Tongue (tissue), 2 donors: ENCODE data around the gene TIMP2. TPM values are rescaled to one million over a fixed set of nuclear protein-coding genes. Genes with fewer than 3 reads are reported as not detected.

Source experiments
- DNase-seq: peaks from one replicate; pipeline ENCODE4 v3.0.0-alpha.2; 2015
- total RNA-seq: library from RNA; depleted of rRNA; stranded (reverse); fragments of >200 nt; gene quantifications from one replicate; pipeline ENCODE4 v1.2.3, GENCODE V29; 2014

Gene TIMP2
- total RNA-seq, 1 donor from 2014 or later: 93.3 TPM

DNA sequence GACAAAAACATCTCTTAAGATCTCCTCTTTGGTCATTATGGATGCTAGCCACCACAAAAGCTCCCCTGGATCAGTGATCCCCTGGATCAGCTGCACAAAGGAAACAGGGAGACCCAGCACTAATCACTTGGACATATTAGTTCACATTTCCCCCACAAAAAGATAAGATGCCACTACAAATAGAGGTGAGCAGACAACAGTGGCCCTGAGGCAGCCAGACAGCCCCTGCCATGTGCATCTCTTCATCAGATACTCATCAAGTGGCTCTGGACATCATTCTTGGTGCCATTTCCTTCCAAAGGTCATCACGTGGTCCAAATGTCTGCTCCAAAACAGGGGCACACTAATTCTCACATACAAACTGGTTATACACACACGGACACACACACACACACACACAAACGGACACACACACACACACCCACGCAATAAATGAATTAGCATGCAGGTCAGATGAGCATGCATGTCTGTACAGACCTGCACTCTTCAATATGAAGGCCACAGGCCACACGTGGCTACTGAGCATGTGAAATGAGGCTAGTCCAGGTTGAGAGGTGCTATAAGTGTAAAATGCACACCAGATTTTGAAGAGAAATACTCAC is 88.7 kb downstream of the TIMP2 start:
- no peak for DNase-seq

DNA sequence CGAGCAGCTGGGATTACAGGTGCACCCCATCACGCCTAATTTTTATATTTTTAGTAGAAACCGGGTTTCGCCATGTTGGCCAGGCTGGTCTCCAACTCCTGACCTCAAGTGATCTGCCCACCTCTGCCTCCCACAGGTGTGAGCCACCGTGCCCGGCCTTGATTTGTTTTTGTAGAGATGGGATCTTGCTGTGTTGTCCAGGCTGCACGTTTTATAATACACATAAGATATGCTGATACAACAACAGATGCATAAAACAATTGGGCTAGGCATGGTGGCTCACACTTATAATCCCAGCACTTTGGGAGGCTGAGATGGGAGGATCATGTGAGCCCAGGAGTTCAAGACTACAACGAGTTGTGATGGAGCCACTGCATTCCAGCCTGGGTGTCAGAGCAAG is 90.6 kb downstream of the TIMP2 start:
- no peak for DNase-seq

DNA sequence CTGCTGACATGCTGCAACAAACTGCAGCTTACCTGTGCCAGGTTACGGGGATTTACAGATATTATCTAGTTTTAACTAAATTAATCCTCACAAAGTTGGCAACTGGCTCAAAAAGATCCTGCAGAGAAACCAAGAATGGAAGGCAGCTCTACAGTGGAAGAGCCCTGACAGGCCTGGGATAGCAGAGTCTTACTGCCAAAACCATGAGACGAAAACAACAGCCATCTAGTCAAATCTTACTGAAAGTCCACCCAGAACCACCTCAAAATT is 92.7 kb downstream of the TIMP2 start:
- DNase-seq: no peak

DNA sequence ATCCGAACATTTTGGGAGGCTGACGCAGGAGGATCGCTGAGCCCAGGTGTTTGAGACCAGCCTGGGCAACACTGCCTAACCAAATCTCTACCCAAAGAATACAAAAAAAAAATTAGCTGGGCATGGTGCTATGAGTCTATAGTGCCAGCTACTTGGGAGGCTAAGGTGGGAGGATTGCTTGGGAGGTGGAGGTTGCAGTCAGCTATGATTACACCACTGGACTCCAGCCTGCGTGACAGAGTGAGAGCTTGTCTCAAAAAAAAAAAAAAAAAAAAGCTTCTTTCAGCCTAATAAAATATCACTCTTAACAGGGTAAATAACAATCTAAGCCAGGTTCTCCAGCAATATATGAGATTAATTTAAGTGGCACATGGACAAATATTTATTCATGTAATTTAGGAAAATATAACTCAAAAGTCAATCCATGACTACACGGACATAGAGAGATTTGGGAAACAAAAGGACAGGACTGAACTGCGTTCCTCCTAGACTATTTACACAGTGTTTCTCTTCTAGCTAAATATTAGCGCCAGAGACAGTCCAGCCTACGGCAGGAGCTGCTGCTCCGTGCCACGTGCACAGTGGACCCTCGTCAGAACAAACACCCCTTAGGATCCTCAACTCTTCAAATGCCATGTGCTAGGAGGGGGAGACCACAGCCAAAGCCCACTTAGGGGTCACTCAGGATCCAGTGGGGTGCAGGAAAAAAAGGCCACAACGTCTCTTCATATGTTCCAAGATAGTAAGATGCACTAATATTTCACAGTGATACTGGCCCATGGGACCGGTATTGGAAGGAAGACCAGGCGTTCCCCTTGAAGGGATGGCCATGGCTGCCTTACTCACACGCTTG is 93.3 kb downstream of the TIMP2 start:
- DNase-seq: no peak

DNA sequence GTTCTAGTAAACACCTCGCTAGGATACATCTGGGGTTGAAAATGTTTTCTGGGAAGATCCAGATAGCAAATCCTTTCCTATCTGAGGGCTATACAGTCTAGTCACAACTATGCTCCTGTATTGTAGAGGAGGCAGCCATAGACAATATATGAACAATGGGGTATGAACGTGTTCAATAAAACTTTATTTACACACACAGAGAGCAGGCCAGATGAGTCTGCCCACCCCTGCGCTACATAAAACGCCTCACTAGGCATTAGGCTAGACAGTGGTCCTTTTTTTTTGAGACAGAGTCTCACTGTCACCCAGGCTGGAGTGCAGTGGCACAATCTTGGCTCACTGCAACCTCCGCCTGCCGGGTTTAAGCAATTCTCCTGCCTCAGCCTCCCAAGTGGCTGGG is 95.7 kb downstream of the TIMP2 start:
- no peak for DNase-seq

DNA sequence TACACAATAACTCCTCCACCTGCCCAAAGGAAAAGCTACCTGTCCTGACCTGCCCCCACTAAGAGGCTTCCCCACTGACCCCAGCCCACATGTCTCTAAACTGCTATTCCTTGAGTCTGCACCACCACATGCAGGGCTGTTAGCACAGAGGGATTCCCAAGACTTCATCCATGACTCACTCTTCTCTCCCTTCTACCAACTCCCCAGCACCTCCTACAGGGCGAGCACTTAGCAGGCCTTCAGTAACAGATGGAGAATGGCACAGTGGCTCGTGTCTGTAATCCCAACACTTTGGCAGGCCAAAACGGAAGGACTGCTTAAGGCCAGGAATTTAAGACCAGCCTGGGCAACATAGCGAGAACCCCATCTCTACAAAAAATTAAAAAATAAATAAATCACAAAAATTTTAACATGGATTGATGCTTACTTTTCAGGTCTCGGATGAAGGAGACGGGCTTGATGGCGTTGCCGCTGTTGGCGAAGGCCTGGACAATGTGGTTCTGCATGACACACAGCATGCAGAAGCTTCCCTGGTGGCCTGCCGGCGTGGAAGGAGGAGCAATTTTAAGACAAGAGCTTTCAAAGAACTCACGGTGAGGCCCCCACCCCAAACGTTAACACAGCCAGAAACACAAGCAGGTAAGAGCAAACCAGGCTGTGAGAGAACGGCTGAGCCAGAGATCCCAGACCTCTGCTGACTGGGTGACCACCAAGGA is 96.6 kb downstream of the TIMP2 start:
- no peak for DNase-seq

DNA sequence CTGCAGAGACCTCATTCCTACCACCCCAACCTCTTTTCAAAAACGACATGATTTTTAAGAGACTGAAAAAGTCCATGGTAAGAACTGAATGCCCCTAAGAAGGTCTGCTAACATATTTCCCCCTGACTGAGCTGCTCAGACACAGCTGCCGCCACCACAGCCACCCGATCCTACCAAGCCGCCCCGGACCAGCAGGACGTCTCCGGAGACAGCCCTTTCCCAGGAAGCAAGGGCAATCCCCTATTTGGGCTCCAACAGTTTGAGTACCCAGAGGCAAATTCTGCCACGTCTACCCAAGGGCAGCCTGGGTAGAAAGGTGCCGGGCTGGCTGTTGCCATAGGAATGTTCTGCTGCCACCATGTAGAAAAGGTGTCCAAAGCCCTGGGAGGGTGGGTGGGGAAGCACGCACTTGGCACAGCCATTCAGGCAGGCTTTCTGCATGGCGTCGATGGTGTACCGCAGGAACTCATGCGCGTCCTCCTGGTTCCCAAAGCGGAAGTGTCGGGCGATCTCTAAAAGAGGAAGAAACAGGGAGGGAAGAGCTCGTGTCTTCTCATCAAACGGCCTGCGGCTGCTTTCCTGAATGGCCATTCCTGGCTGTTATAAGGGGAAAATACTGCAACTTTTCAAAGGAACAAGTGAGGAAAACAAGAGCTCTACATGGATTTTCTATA is 98.2 kb downstream of the TIMP2 start:
- no peak for DNase-seq

DNA sequence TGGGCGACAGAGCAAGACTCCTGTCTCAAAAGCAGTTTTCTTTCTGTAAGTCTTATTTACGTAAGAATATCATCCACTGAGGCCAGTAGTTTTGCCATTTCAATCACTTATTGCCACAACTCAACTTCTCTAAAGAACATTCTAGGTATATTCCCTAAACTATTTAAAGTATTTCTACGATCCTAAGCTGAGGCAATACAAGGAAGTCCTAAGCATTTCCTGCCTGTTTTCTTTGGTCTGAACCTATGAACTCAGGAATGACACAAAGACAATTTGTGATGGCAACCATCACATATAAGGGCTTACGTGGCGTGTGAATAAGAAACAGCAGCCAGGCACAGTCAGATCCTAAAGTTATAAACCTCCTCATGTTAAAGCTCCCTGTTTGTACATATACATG is 98.8 kb downstream of the TIMP2 start:
- DNase-seq: no peak

DNA sequence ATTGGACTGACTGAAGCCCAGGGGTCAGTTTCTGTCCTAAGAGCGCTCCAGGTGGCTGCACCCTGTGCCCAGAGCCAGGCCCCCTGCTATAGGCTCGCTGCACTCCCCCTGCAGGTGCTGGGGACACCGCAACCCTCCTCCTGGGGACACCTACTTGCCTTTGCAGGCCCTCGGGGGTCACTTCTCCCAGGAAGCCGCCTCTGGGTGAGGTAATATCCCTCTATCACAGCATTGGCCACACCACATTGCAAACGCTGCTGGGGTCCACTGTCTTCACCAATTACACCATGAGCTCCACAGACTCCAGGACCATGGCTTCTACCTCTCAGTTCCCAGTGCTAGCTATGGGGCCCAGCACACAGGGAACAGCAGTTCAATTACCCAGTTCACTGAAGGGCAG is 99.5 kb downstream of the TIMP2 start:
- no peak for DNase-seq

DNA sequence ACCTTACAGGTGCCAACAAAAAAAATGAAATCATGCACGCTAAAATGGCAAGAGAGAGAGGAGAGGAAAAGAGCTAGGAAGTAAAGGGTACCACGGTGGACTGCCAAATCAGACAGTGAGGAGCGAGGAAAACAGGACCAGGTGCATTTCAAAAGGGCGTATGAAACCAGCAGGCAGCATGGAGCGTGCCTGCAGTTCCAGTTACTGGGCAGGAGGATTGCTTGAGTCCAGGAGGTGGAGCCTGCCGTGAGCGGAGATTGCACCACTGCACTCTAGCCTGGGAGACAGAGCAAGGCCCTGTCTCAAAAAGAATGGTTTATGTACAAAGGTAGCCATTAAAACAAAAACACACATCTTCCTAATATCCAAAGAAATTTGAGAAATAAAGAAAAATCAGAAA is 100.9 kb downstream of the TIMP2 start:
- DNase-seq: no peak

DNA sequence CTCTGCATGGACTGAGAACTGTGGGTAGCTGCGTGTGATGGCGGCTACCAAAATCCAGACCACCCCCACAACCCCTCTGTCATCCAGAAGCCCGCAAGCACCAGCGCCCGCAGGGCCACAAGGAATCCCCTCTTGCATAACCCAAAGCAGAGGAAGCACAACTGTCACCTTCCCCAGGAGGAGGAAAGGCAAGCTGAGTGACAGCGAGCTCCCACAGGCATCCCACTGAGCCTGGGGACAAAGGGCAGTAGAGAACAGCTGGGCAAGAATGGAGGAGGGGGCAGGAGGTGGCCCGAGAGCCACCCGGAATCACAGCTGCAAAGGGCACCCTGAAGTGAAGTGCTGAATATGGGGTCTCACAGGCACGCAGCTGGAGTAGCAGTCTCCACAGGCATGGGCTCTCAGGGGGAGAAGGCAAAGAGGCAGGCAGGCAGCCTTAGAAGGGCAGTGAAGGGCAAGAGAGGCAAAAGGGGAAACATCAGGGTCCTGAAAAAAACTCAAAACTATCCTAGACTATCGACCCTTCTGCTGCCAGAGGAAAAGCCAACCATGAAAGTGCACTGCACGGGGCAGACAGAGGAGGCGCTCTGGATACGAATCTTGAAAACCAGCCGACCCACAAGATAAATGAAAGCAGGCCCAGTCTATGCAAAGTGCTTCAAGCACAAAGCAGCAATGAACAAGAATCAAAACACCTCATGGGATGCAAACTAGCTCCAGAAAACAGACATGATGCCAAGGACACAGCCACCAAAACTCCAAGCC is 101.7 kb downstream of the TIMP2 start:
- DNase-seq: no peak

DNA sequence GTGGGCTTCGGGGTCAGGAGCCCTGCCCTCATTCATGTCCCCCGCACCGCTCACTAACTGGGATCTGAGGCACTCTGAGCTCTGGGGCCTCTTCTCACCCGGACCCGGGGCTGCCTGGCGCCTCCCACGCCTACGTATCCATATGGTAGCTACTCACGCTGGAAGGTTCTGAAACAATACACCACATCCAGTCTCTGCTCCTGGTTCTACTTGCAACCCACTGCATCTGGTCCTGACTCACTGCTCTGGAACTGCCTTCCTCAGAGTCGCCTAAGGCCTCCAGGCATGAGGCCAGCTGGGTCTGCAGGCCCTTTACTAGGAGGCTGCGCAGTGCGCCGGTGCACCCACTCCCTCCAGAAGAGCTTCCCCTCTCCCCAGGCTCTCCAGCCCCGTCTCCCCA is 102.6 kb downstream of the TIMP2 start:
- DNase-seq: no peak

DNA sequence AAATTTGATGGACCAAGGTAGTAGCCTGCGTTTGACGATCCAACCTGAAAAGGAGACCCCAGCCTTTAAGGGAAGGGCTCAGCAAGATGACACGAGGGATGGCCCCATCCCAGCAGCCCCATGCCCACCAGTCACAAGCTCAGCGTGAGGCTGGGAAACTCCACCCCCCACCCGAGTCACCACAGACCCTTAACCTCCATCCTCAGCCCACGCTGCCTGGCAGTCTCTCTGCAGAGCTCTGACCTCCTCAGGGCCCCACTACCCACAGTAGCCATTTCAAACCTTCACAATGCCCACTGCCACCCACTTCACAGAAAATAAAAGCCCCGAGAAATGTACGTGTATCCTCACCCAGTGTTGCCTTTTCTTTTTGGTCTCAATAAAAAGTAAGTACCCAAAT is 103.2 kb downstream of the TIMP2 start:
- DNase-seq: no peak

DNA sequence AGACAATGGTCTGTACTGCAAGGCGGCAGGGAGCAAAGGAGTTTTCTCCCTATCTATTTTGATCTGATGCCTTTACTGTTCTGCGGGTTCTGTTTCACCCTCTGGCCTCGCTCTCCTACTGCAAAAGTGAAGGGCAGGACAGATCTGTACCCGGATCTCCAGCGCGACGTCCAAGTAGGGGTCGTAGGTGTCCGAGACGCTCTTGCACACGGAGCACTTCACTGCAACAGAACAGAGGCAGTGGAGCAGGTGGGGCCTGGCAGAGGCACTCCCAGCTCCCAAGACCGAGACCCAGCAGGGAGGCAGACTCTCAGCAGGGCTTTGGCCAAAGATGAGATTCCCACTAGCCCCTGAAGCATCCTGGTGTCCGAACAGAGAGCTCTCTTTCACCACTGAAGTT is 104.3 kb downstream of the TIMP2 start:
- no peak for DNase-seq

DNA sequence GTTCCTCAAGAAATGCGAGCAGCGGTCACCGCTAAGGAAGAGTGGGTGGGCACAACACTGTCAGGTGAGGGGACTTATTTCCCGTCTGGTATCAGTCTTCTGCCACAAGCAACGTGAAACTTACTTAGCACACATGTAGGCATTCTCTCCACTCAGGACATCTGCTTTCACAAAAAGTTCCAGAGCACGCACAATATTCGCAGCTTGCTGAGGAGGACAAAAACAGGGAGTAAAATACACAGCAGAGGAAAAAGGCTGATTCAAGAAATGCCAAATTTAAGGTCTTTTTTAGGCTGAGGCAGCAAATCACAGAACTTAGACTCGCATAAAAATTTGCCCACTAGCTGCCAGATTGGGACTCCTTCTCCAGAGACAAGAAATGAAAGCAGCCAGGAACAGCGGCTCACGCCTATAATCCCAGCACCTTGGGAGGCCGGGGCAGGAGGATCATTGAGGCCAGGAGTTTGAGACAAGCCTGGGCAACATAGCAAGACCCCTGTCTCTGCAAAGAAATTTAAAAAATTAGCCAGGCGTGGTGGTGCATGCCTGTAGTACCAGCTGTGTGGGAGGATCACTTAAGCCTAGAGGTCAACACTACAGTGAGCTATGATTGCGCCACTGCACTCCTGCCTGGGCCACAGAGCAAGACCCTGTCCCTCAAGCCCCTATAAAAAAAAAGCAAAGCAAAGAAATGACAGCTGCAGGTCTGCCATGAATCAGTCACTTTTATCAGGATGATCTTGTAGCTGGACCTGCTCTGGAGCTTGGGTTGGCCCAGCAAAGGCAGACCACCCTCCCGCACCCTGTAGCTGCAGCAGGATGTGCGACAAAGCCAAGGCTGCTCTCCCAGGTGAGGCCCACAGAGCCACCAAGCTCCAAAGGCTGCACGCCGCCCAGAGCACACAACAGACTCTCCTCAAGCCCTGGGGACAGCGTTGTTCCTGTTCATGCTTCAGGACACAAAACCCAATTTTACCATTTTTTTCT is 105.1 kb downstream of the TIMP2 start:
- no peak for DNase-seq

DNA sequence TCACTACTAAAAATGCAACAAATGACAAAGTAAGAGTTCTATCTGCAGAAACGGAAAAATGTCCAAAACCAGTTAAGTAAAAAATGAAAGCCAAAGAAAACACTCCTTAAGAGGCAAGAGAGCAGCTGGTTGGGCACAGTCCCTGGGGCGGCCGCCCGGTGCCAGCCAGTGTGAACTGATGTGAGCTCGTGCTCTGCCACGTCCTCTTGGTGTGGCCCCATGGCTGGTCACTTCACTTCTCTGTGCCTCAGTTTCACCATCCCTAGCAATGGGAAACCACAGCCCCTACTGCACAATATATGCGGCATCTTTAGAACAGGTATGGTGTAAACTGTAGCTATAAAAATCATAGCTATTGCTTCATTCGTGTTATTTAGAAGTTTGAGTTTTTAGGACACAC is 105.8 kb downstream of the TIMP2 start:
- DNase-seq: no peak

DNA sequence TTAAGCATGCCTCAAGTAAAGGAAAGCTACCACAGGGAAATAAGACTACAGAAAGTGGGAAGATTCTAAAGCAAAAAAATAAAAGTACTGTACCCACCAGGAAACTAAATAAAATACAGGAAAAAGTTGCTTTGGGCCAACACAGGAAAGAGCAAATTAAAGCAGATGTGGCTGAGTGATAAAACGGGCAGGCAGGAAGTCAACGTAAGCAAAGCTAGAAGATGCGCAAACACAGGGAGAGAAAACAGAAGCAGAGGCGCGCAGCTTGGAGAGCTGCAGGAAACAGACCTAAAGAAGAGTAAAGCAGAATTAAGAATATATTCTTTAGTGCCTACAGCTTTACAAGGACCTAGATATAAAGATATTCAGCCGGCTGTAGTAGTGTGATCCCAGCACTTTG is 106.3 kb downstream of the TIMP2 start:
- no peak for DNase-seq

DNA sequence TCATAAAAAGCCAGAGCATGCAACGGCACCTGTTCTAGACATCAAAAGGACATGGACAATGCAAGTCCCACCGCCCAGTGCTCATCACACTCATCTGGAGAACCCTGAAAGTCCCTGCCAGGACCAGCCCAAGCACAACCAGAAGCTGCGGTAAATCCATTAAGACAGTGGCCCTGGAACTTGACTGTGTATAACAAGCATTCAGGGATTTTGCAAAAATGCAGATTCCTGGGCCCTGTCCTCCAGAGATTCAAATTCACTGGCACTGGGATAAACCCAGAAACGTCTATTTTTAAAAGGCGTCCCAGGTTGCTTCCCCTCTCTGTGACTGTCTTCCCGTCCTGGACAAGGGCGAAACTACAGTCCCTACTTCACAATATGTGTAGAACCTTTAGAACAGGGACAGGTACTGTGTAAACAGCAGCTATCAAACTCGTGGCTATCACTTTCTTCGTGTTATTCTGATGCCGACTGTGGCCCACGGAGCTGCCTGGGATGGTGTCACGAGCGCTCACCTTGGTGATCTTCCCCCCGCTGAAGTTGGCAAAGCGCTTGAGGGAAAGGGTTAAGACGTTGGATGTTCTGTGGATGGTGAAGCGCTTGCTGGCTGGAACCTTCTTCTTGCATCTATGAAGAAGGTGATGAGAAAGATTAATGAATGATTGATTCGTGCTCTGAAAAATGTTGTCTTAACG is 106.9 kb downstream of the TIMP2 start:
- DNase-seq: no peak

DNA sequence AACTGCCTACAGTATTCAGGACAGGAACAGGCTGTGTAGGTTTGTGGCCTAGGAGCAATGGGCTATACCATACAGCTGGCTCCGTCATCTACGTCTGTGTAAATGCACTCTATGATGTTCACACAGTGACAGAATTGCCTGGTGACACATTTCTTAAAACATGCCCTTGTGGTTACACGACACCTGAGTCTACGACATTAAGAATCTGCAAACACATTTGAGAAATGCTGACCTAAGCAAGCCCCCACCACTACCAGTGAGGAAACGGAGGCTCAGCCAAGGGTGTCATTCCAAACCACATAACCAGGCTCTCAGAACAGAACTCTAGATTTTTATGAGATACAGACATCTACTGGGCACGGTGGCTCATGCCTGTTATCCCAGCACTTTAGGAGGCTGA is 108.1 kb downstream of the TIMP2 start:
- DNase-seq: no peak

DNA sequence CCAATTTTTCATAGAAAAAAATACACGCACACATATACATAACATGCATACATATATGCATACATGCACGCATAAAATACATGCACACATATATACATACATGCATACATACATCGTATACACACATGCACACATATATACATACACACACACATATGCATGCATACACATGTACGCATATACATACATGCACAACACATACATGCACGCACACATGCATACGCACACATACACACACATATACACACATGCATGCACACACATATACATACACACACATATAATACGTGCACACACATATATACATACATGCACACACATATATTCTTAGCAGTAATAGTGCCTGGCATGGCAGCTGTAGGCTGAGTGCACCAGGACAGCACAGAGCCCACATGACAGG is 109.5 kb downstream of the TIMP2 start:
- no peak for DNase-seq

DNA sequence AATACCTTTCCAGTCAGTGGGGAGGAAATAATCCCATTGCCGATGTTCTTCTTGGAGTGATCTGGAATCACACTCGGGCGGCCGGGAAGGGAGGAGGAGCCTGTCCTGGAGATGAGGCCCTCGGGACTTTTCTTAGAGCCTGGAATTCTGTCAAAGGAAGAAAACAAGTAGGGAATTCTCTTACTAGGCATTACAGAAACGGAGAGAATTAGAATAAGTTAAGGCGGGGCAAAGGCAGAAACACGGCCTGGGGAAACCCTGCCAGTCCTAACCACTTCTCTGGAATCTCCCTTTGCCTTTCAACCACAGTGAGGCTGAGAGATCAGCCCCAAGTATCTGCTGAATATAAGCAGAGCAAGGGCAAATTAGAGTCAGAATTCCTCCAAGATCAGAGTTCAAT is 112.3 kb downstream of the TIMP2 start:
- no peak for DNase-seq
